Left lobe of liver (tissue), 2 donors: ENCODE data around the gene NDUFV3. TPM values are rescaled to one million over a fixed set of nuclear protein-coding genes. Genes with fewer than 3 reads are reported as not detected.
"Not testable (repeated sequence)": the region's sequence is repeated elsewhere in the genome, so short reads cannot be mapped to it uniquely, and the experiment has no call there.

Source experiments
- ATAC-seq: fragments of 200-7000 bp; cut with Tn5 transposase; one replicate; pipeline ENCODE4 v1.9.1; 2020; ENCODE audit warnings: mild to moderate bottlenecking, moderate library complexity
- DNase-seq: peaks from one replicate; pipeline ENCODE4 v3.0.0-alpha.2; 2020; ENCODE audit warnings: low spot score
- total RNA-seq: library from RNA; stranded (reverse); gene quantifications from one replicate; pipeline ENCODE4 v1.2.1, GENCODE V29; 2021
- donor health status: DM: no; HTN: no; CAD: no; lungs with moderate emphysema.
- donor health status: DM: no; HTN: yes; CAD: no.

The NDUFV3 gene
- total RNA-seq: 22.8 TPM

- ATAC-seq (peak; percentile 93), DNase-seq (peak; percentile 100)
These were observed at the start of gene NDUFV3 for GRCh38 chr21:42892931-42893755. Gene NDUFV3, plus strand, starts transcription at chr21:42893309. Its CDS starts 25 bp downstream, at chr21:42893334.

GRCh38 chr21:42844411-42845113 lies 48.5 kb upstream of the NDUFV3 start:
- peak; percentile 85 for ATAC-seq
- DNase-seq: peak; percentile 86

GRCh38 chr21:42845296-42845965 lies 47.7 kb upstream of the NDUFV3 start:
- peak; percentile 74 for ATAC-seq
- peak; percentile 76 for DNase-seq

- no peak for DNase-seq
These were observed 46.9 kb upstream of the NDUFV3 start for GRCh38 chr21:42846221-42846620.

GRCh38 chr21:42847051-42847707 lies 45.9 kb upstream of the NDUFV3 start:
- ATAC-seq (no peak), DNase-seq (no peak)

More at GRCh38 chr21:42846221-42846620, 46.9 kb upstream of the NDUFV3 start:
- no peak for ATAC-seq

- DNase-seq (no peak), ATAC-seq (no peak)
These were observed 45.4 kb upstream of the NDUFV3 start for GRCh38 chr21:42847726-42848125.

- not testable (repeated sequence) for DNase-seq, ATAC-seq
These were observed 44.8 kb upstream of the NDUFV3 start for GRCh38 chr21:42848144-42848931.

- no peak for ATAC-seq
These were observed 44.0 kb upstream of the NDUFV3 start for GRCh38 chr21:42848932-42849758.

GRCh38 chr21:42849759-42850412 lies 43.2 kb upstream of the NDUFV3 start:
- DNase-seq (no peak), ATAC-seq (no peak)

More at GRCh38 chr21:42848932-42849758, 44.0 kb upstream of the NDUFV3 start:
- no peak for DNase-seq

- DNase-seq (no peak), ATAC-seq (no peak)
These were observed 42.6 kb upstream of the NDUFV3 start for GRCh38 chr21:42850463-42850862.

- no peak for DNase-seq
- ATAC-seq: peak; percentile 69
These were observed 42.2 kb upstream of the NDUFV3 start for GRCh38 chr21:42850866-42851391.

- no peak for DNase-seq
These were observed 41.1 kb upstream of the NDUFV3 start for GRCh38 chr21:42851812-42852665.

GRCh38 chr21:42852925-42853570 lies 40.1 kb upstream of the NDUFV3 start:
- ATAC-seq: no peak
- DNase-seq: no peak

More at GRCh38 chr21:42851812-42852665, 41.1 kb upstream of the NDUFV3 start:
- no peak for ATAC-seq

GRCh38 chr21:42853621-42854020 lies 39.5 kb upstream of the NDUFV3 start:
- no peak for ATAC-seq
- DNase-seq: no peak

- no peak for DNase-seq
These were observed 38.7 kb upstream of the NDUFV3 start for GRCh38 chr21:42854246-42855010.

More at GRCh38 chr21:42854246-42855010, 38.7 kb upstream of the NDUFV3 start:
- no peak for ATAC-seq
